Left kidney (tissue), 2 donors: ENCODE data around the gene AQP2. TPM values are rescaled to one million over a fixed set of nuclear protein-coding genes. Genes with fewer than 3 reads are reported as not detected.

Experiments used
- DNase-seq: peaks from one replicate; pipeline ENCODE4 v3.0.0-alpha.2; 2013
- polyA plus RNA-seq: library from polyadenylated mRNA; unstranded; fragments of 120-200 nt; gene quantifications from one replicate; pipeline ENCODE4 v1.2.1, GENCODE V29; 2013; ENCODE audit not compliant: insufficient read length

AQP2 gene
- polyA plus RNA-seq, 1 donor = 50.4 TPM

- DNase-seq = no peak
Observed at GRCh38 chr12:49939307-49939706, 11.2 kb upstream of the AQP2 start.

DNA sequence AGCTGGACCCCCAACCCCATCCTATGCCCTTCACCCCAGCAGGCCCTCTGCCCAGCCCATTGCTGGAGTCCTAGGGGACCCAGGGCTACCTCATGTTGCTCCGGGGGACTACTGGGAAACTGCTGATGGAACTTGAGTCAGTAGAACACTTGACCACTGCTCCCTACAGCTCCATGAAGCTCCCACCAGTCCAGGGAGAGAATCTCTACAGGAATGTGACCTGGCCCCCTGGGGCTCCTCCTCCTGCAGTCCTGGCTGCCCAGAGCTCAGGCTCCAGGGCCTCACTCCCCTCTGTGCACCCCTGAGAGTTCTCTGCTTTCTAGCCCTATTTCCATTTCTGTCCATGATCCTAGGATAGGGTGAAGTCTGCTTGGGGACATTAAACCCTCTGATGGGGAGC lies 10.8 kb upstream of the AQP2 start:
- DNase-seq = no peak

GRCh38 chr12:49941556-49942511 lies 8.7 kb upstream of the AQP2 start:
- no peak for DNase-seq

- no peak for DNase-seq
Observed at GRCh38 chr12:49942512-49942893, 8.0 kb upstream of the AQP2 start.

DNA sequence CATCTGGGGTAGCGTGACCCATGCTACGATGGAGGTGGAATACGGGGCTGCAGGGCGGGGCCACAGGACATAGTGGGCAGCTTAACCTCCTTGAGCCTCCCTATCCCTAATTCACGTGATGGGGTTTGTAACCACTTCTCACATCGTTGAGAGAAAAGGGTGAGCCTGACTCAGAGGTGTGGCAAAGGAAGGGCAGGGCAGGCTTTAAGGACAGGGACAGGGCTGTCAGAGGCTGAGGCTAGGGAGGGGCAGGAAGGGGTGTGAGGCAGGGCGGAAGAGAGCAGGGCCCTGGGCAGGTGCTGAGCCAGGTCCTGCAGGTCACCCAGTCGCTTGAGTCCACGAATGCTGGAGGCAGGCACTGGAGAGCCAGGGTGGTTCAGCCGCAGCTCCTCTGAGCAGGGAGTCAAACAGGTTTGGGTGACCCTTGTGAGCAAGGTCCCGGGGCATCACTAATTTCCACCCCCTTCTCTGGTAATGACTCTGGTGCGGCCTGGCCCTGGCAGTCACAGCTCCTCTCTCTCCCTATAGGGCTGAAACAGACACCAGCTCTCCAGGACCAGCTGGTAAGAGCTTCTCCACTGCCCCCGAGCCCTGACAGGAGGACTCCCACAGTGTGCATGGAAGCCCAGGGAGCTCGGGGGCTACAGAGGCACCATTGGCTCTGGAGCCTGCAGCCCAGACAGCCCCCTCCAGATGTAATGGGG lies 7.5 kb upstream of the AQP2 start:
- DNase-seq = no peak

GRCh38 chr12:49943625-49943960 lies 6.9 kb upstream of the AQP2 start:
- DNase-seq = no peak

DNA sequence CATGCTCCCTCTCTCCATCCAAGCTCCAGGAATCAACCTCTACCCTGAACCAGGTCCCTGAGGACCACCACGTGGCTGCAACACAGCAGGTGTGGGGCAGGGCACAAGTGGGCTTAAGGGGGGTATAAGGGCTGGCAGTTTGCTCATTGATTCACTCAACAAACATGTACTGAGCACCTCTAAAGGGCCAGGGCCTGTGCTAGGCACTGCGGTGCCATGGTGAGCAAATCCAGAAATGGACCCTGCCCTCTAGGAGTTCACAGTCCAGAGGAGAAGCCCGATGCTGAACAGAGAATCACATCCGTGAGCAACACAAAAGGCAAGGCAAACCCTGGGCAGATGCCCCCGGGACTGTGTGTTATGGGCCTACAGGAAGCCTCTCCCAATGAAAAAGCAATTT lies 6.5 kb upstream of the AQP2 start:
- no peak for DNase-seq

GRCh38 chr12:49944718-49945117 lies 5.8 kb upstream of the AQP2 start:
- no peak for DNase-seq

DNA sequence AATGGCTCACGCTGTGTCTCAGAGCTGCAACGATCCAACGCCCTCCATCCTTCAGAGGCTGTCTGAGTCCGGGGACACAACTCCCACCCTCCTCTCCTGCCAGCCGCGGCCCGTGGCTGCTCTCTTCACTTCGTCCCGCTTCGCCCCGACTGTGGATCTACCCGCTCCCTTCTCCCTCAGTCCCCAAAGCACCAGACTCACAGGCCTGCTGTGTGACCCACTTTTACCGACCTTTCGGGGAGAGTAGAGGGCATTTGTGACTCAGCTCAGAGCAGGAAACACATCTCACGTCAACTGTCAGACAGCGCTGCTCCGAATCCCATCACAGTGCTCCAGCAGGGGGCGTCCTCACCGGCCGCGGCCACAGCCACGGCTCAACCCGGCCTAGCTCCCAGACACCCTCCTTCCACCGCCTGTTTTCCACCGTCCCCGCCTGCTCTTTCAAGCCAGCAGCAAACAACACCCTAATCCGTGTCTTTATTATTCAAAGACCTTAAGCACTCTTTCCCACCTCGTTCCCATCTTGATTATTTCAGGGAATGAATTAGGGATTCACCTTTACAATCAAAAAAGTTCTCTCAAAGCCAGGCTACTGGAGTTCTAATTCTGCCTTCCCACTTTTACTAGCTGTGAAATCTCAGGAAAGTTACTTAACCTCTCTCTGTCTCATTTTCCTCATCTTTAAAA lies 5.0 kb upstream of the AQP2 start:
- peak; percentile 67 for DNase-seq

GRCh38 chr12:49946086-49946485 lies 4.5 kb upstream of the AQP2 start:
- no peak for DNase-seq

DNA sequence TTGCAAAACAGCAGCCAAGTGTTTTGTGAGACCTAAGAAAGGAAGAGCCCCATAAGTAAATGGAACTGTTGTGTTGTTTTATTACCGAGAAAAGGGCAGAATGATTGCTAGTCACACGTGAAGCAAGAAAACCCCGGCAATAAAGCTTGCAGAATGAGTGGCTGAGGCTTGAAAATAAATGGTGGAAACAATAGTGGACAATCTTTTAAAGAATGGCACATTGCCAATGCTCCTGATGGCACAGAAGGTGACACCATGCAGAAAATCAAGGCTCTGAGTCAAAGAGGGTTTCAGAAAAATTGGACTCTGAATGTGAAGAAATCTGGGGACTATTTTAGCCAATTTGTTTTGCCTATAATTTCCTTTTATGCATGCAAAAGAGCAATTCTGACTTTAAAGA lies 4.0 kb upstream of the AQP2 start:
- no peak for DNase-seq

GRCh38 chr12:49947593-49948226 lies 2.8 kb upstream of the AQP2 start:
- no peak for DNase-seq

GRCh38 chr12:49948866-49949845 lies 1.4 kb upstream of the AQP2 start:
- no peak for DNase-seq

DNA sequence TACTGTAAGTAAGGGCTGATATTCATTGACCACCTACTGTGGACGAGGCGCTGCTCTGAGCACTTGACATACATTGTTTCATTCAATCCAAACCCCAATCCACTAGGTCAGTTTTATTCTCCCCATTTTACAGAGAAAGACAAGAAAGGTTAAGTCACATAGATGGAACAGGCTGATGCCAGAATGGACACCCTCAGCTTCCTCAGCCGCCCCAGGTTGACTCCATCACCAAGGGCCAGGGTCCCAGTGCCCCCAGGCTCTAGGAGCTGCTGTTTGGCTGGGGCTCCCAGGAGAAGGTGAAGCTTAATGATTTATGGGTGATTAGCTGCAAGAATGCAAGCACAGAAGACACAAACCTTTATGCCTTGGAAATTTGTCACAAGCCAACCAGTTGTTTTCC lies 671 bp upstream of the AQP2 start:
- DNase-seq = no peak

- DNase-seq = no peak
Observed at GRCh38 chr12:49951411-49952240, 1.1 kb downstream of the AQP2 start.

DNA sequence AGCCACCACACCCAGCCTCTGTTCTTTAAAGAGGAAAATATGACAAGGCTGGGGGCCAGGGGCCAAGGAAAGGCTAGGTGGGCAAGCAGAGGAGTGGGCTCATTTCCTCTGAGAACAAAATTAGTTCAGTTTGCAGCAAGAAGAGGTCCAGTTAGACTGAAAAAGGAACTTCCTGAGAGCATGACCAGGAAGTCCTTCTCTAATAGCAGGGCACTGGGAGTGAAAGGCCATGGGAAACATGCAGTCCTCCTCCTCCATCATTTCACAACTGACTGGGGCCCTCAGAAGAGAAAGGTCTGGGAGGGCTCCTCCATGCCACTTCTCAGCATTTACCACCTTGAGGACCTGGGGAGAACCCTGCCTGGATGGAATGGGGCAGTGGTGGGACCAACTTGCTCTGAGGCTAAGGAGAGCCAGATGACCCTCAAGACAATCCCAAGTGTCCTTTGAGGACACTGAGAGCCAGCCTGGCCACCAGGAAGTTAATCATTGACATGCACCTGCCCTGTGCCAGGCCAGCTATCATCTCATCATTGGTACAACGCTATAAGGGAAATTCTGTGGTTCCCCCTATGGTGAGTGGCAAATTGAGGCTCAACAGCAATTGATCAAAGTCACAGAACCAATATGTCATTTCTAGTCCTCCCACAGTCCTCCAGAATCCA lies 2.0 kb downstream of the AQP2 start:
- DNase-seq = no peak

- DNase-seq = no peak
Observed at GRCh38 chr12:49953151-49953550, 2.6 kb downstream of the AQP2 start.

GRCh38 chr12:49953961-49954846 lies 3.7 kb downstream of the AQP2 start:
- DNase-seq = peak; percentile 43
